Activated B cell treated with CpG ODN at 0.5 μM for 24 hours (primary cell): ENCODE results near the gene RSPH6A. TPM values are rescaled to one million over a fixed set of nuclear protein-coding genes. Genes with fewer than 3 reads are reported as not detected.

Experiments
- ATAC-seq: fragments of 200-7000 bp; cut with Tn5 transposase; one replicate; pipeline ENCODE4 v1.10.0; 2021; ENCODE audit warnings: low read depth, mild to moderate bottlenecking, moderate library complexity
- CTCF ChIA-PET: fragments of 350-600 bp; sonication (Branson Sonifier 250); formaldehyde crosslinking; loops from one replicate; lab custom pipeline; 2021; ENCODE audit warnings: antibody characterized with exemption; lab: Charles Lee
- POLR2A ChIA-PET: fragments of 350-600 bp; sonication (Branson Sonifier 250); formaldehyde crosslinking; loops from one replicate; lab custom pipeline; 2021; ENCODE audit warnings: antibody characterized with exemption; lab: Charles Lee
- DNase-seq: peaks from one replicate; pipeline ENCODE4 v3.0.0; 2022
- H3K27ac Mint-ChIP-seq: one replicate; pipeline ENCODE4 v1.8.0; 2020; ENCODE audit warnings: mixed read lengths
- H3K27me3 Mint-ChIP-seq: one replicate; pipeline ENCODE4 v1.8.0; 2021; ENCODE audit warnings: mixed read lengths
- H3K36me3 Mint-ChIP-seq: one replicate; pipeline ENCODE4 v1.8.0; 2021; ENCODE audit warnings: low read depth, mixed read lengths
- H3K4me1 Mint-ChIP-seq: one replicate; pipeline ENCODE4 v1.8.0; 2021; ENCODE audit warnings: mixed read lengths
- H3K4me3 Mint-ChIP-seq: one replicate; pipeline ENCODE4 v1.8.0; 2020; ENCODE audit warnings: mild to moderate bottlenecking, mixed read lengths
- H3K9me3 Mint-ChIP-seq: one replicate; pipeline ENCODE4 v1.8.0; 2020; ENCODE audit warnings: mixed read lengths
- intact Hi-C: fragments of 100-400 bp; cut with micrococcal nuclease; formaldehyde crosslinking; loops from one replicate; pipeline ENCODE4 v1.15.1; 2024
- total RNA-seq: library from RNA; stranded (reverse); gene quantifications from 2 replicates; pipeline ENCODE4 v1.2.3, GENCODE V29; 2022
- TF ChIP-seq, protein P1 (sequence below): fragments of 200-600 bp; IDR thresholded peaks from one replicate; pipeline ENCODE4 v1.8.0; 2022; ENCODE audit warnings: antibody characterized with exemption, mild to moderate bottlenecking

Gene RSPH6A
- total RNA-seq, 1 donor from 2014 or later, result 0.51 TPM

DNA sequence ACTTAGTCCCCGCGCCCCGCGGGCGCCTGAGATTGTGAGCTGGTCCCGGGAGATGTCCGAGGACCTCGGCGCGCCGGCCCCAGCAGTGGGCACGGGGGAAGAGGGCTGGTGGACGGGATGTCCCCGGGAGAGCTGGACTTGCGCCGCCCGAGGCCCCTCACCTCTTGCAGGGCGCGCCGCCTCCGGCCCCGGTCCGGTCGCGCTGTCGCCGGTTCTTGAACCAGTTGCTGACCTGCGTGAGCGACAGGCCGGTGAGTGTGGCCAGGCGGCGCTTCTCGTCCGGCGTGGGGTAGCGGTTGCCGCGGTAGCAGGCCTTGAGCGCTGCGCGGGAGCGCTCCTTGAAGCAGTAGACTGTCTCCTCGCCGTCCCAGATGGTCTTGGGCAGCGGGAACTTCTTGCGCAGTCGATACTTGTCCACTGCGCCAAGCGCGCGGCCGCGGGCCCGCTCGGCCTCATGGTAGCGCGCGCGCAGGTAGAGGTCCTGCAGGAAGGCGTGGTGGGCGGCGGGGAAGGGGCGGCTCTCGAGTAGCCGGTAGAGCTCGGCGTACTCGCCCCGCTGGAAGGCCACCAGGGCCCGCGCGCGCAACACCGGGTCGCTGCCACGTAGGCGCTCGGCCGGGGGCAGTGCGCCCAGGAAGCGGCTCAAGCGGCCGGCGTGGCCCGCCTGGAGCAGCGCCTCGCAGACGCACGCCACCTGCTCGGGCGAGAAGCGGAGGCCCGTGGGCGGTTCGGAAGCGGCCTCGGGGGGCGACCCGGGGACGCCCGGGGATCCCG lies 47.0 kb downstream of the RSPH6A start:
- Mint-ChIP-seq H3K27me3 (peaks cover 3% of the 10 kb centered on the region), H3K27ac (no peak overlapping the region), H3K36me3 (no peaks in the 10 kb centered on the region), H3K4me3 (peak overlapping the region; percentile 72), H3K4me1 (peaks cover 16% of the 10 kb centered on the region), H3K9me3 (no peaks in the 10 kb centered on the region)
- intact Hi-C loops, result loop anchor here (2.0 kb wide), 1 partner anchor 249 kb away; no protein-coding TSS in a partner anchor
- ATAC-seq (no peak), DNase-seq (peak; percentile 45)
- CTCF ChIA-PET, result interaction anchor here (1.2 to 7.1 kb wide), 2 partner anchors 30 to 53 kb away, joined by 4 to 172 read pairs; no protein-coding TSS in a partner anchor
- TF ChIP-seq, protein P1, sequence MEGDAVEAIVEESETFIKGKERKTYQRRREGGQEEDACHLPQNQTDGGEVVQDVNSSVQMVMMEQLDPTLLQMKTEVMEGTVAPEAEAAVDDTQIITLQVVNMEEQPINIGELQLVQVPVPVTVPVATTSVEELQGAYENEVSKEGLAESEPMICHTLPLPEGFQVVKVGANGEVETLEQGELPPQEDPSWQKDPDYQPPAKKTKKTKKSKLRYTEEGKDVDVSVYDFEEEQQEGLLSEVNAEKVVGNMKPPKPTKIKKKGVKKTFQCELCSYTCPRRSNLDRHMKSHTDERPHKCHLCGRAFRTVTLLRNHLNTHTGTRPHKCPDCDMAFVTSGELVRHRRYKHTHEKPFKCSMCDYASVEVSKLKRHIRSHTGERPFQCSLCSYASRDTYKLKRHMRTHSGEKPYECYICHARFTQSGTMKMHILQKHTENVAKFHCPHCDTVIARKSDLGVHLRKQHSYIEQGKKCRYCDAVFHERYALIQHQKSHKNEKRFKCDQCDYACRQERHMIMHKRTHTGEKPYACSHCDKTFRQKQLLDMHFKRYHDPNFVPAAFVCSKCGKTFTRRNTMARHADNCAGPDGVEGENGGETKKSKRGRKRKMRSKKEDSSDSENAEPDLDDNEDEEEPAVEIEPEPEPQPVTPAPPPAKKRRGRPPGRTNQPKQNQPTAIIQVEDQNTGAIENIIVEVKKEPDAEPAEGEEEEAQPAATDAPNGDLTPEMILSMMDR, result no peak
- POLR2A ChIA-PET, result interaction anchor here (0.6 to 3.4 kb wide), 9 partner anchors 8 to 1364 kb away, joined by 3 to 46 read pairs (median 16); partner anchors contain the start of genes DMWD, FBXO46, FOXA3 and MYPOP

DNA sequence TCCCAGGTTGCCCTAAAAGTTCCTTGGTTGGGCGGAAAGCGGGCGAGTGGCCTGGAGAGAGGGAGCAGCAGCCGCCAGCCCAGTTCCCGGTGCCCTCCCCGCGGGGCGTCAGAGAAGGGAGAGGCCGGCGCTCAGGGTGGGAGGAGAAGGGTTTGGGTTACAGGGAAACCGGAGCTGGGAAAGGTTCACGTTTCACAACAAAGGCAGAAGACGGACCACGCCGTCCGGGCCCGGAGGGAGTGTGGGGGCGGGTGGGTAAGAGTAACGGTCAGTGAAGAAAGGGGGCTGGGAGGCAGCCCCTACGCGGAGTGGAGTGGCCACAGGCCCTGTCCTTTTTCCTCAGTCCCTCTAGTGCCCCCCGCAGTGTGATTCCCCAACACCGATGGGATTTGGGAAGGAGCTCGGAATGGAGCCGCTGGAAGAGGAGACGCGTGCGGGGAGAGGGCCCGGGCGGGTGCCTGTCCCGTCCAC lies 47.7 kb downstream of the RSPH6A start:
- ChIA-PET POLR2A (no interaction called here), CTCF (interaction anchor here (7.1 kb wide), 1 partner anchor 31 kb away, joined by 172 read pairs; no protein-coding TSS in a partner anchor)
- Mint-ChIP-seq H3K4me3 (peak overlapping the region; percentile 38), H3K27ac (no peak overlapping the region), H3K27me3 (peaks cover 3% of the 10 kb centered on the region), H3K36me3 (no peaks in the 10 kb centered on the region), H3K4me1 (peaks cover 16% of the 10 kb centered on the region), H3K9me3 (no peaks in the 10 kb centered on the region)
- intact Hi-C loops, result no loop called here
- DNase-seq (no peak), ATAC-seq (no peak)
- TF ChIP-seq, protein P1, result no peak

DNA sequence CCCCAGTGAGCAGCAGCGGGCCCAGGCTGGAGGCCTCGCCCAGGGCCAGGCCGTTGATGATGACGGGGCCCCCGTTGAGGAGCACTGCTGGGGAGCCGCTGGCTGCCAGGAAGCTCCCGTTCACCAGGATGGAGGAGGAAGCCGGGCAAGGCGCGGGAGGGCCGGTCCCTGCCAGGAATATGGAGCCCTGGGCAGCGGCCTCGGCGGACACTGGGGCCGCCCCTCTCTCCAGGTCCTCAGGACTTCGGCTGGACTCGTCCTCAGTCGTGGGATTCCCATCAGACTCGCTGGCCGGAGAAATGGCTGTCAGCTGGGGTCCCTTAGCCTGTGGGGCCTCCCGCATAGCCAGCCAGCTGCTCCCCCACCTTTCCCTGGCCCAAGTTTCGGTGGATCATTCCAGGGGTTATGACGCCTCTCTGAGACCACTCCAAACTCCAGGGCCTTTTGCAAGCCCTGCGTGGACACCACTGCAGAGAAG lies 48.2 kb downstream of the RSPH6A start:
- Mint-ChIP-seq H3K27ac (no peak overlapping the region), H3K36me3 (no peaks in the 10 kb centered on the region), H3K27me3 (peaks cover 6% of the 10 kb centered on the region), H3K9me3 (no peaks in the 10 kb centered on the region), H3K4me1 (peaks cover 12% of the 10 kb centered on the region), H3K4me3 (no peak overlapping the region)
- DNase-seq (no peak), ATAC-seq (no peak)
- POLR2A ChIA-PET, result no interaction called here
- TF ChIP-seq, protein P1, result no peak
- CTCF ChIA-PET, result no interaction called here
- intact Hi-C loops, result no loop called here

GRCh38 chr19:45766296-45766868 lies 48.7 kb downstream of the RSPH6A start:
- no peak overlapping the region for H3K27ac Mint-ChIP-seq
- no peak for DNase-seq
- ChIA-PET POLR2A (no interaction called here), CTCF (no interaction called here)
- H3K4me1 Mint-ChIP-seq, result peaks cover 12% of the 10 kb centered on the region
- H3K9me3 Mint-ChIP-seq, result no peaks in the 10 kb centered on the region
- no peak overlapping the region for H3K4me3 Mint-ChIP-seq
- intact Hi-C loops, result no loop called here
- no peaks in the 10 kb centered on the region for H3K36me3 Mint-ChIP-seq
- ATAC-seq, result no peak
- H3K27me3 Mint-ChIP-seq, result peaks cover 6% of the 10 kb centered on the region
- TF ChIP-seq, protein P1, result no peak
